RWPE1 (cell line): ENCODE data around the gene NDNF.
A peak's percentile ranks its signal among the peaks of the same experiment; 100 is the strongest.

ENCODE experiments used
- CTCF ChIA-PET: fragments of 350-600 bp; sonication (Branson Sonifier 250); formaldehyde crosslinking; extraction: SDS; loops from one replicate; lab custom pipeline; 2021; lab: Yijun Ruan, JAX
- POLR2A ChIA-PET: fragments of 400-600 bp; formaldehyde crosslinking; extraction: SDS; loops from one replicate; lab custom pipeline; 2020; ENCODE audit warnings: antibody characterized with exemption; ENCODE audit not compliant: low non-redundant PET; lab: Yijun Ruan, JAX
- DNase-seq: peaks from one replicate; pipeline ENCODE4 v3.0.0; 2012; ENCODE audit warnings: low spot score
- H3K27ac ChIP-seq: fragments of 450-650 bp; 2 replicates; pipeline ENCODE4 v1.5.1; 2017
- CTCF ChIP-seq: fragments of 450-650 bp; conservative IDR thresholded peaks from 2 replicates; pipeline ENCODE4 v1.5.1; 2017; ENCODE audit warnings: low read depth, mild to moderate bottlenecking

The NDNF gene

GRCh38 chr4:121073672-121074381 is 1.5 kb upstream of the NDNF start:
- POLR2A ChIA-PET: no interaction called here
- CTCF ChIA-PET: no interaction called here
- H3K27ac ChIP-seq: no peak overlapping the region
- no peak for TF ChIP-seq CTCF
- no peak for DNase-seq

GRCh38 chr4:121073004-121073435 is 685 bp upstream of the NDNF start:
- DNase-seq: no peak
- ChIA-PET CTCF (interaction anchor here (0.7 kb wide), 1 partner anchor 1314 kb away, joined by 7 read pairs; no protein-coding TSS in a partner anchor), POLR2A (no interaction called here)
- TF ChIP-seq CTCF: no peak
- no peak overlapping the region for H3K27ac ChIP-seq

- no peak for TF ChIP-seq CTCF
- ChIA-PET CTCF (interaction anchor here (0.7 to 1.4 kb wide), 2 partner anchors 31 to 460 kb away, joined by 3 to 4 read pairs; no protein-coding TSS in a partner anchor), POLR2A (no interaction called here)
- DNase-seq: no peak
- no peak overlapping the region for H3K27ac ChIP-seq
These were observed 603 bp downstream of the NDNF start for GRCh38 chr4:121071640-121072223.

GRCh38 chr4:121070696-121071639 is 1.4 kb downstream of the NDNF start:
- no peak for TF ChIP-seq CTCF
- CTCF ChIA-PET: interaction anchor here (0.7 to 1.4 kb wide), 3 partner anchors 16 to 459 kb away, joined by 3 to 4 read pairs (median 3); no protein-coding TSS in a partner anchor
- no peak overlapping the region for H3K27ac ChIP-seq
- DNase-seq: peak; percentile 17
- POLR2A ChIA-PET: no interaction called here

- no peak overlapping the region for H3K27ac ChIP-seq
- ChIA-PET CTCF (interaction anchor here (1.4 kb wide), 1 partner anchor 33 kb away, joined by 4 read pairs; no protein-coding TSS in a partner anchor), POLR2A (no interaction called here)
- no peak for TF ChIP-seq CTCF
- no peak for DNase-seq
These were observed 2.1 kb downstream of the NDNF start for GRCh38 chr4:121070274-121070673.

- CTCF ChIA-PET: no interaction called here
- no peak for DNase-seq
- H3K27ac ChIP-seq: no peak overlapping the region
- no peak for TF ChIP-seq CTCF
- POLR2A ChIA-PET: no interaction called here
These were observed 2.9 kb downstream of the NDNF start for GRCh38 chr4:121069430-121069829.
